ENCODE data around the gene CISH. TPM values are rescaled to one million over a fixed set of nuclear protein-coding genes. Genes with fewer than 3 reads are reported as not detected.
A peak's percentile ranks its signal among the peaks of the same experiment; 100 is the strongest.

The CISH gene
- total RNA-seq, 1 experiment from 2014 or later, result 2.3 TPM

DNA sequence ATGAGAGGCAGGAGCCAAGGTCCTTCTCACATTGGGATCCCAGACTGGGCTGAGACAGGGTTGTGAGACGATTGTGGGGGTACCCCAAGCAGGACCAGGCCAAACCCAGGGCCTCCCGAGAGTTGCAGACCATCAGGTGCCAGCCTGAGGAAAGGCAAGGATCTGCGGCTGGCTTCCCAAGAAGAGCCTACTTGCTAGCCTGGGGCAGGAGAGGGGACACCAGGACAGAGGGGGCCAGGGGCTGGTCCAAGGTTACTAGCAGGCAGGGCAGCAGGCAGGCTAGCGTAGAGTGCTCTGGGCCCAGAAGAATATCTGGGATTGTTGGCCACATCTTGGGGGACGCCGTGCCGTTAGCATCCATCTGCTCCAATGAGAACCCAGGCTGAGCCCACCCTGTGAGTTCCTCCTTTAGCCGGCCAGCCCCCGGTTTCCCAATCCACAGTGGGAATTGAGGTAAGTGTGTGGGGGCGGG, 546 bp downstream of the CISH start:
- peaks cover 17% of the 10 kb centered on the region for H3K4me1 ChIP-seq (ENCODE audit: insufficient read depth, low read length)
- H3K79me2 ChIP-seq (ENCODE audit: low read length), result no peaks in the 10 kb centered on the region
- peak overlapping the region; percentile 71 for H3K4me3 ChIP-seq (ENCODE audit: low read length)
- no peaks in the 10 kb centered on the region for H3K9me3 ChIP-seq (ENCODE audit: low read length)
- DNase-seq (no peak), ATAC-seq (no peak)
- ChIA-PET CTCF (interaction anchor here (0.6 to 1.3 kb wide), 4 partner anchors 10 to 778 kb away, joined by 3 to 5 read pairs (median 4); no protein-coding TSS in a partner anchor), POLR2A (ENCODE audit: unreplicated experiment) (no interaction called here)
- BruUV-seq (replicated peaks), result TSS peak; percentile 55
- H4K20me1 ChIP-seq (ENCODE audit: low read length), result no peaks in the 10 kb centered on the region
- H3F3A ChIP-seq (ENCODE audit: low read length, unreplicated experiment), result no peaks in the 10 kb centered on the region
- H3K4me2 ChIP-seq (ENCODE audit: low read length), result peak overlapping the region; percentile 94
- H2AFZ ChIP-seq (ENCODE audit: low read length), result peak overlapping the region; percentile 92
- H3K9ac ChIP-seq (ENCODE audit: low read length), result peak overlapping the region; percentile 49
- H3K9me2 ChIP-seq (replicated peaks; ENCODE audit: low read length), result no peaks in the 10 kb centered on the region
- TF ChIP-seq, protein P1, sequence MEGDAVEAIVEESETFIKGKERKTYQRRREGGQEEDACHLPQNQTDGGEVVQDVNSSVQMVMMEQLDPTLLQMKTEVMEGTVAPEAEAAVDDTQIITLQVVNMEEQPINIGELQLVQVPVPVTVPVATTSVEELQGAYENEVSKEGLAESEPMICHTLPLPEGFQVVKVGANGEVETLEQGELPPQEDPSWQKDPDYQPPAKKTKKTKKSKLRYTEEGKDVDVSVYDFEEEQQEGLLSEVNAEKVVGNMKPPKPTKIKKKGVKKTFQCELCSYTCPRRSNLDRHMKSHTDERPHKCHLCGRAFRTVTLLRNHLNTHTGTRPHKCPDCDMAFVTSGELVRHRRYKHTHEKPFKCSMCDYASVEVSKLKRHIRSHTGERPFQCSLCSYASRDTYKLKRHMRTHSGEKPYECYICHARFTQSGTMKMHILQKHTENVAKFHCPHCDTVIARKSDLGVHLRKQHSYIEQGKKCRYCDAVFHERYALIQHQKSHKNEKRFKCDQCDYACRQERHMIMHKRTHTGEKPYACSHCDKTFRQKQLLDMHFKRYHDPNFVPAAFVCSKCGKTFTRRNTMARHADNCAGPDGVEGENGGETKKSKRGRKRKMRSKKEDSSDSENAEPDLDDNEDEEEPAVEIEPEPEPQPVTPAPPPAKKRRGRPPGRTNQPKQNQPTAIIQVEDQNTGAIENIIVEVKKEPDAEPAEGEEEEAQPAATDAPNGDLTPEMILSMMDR (conservative IDR thresholded peaks at IDR 0.05; ENCODE audit: low read depth, low read length), result no peak
- TF ChIP-seq EZH2 (IDR thresholded peaks at IDR 0.05; ENCODE audit: low read length, unreplicated experiment) (no peak), EZH2phosphoT487 (IDR thresholded peaks at IDR 0.05; ENCODE audit: borderline replicate concordance, low read length) (no peak)
- intact Hi-C loops (cut with micrococcal nuclease), result loop anchor here (5.0 kb wide), 1 partner anchor 259 kb away; the partner anchor contains the start of genes CYB561D2 and NPRL2
- H3K27ac ChIP-seq (ENCODE audit: low read length), result no peak overlapping the region
- no peaks in the 10 kb centered on the region for H3K27me3 ChIP-seq (ENCODE audit: low read length)
- H3K36me3 ChIP-seq (ENCODE audit: low read depth, low read length), result no peaks in the 10 kb centered on the region

DNA sequence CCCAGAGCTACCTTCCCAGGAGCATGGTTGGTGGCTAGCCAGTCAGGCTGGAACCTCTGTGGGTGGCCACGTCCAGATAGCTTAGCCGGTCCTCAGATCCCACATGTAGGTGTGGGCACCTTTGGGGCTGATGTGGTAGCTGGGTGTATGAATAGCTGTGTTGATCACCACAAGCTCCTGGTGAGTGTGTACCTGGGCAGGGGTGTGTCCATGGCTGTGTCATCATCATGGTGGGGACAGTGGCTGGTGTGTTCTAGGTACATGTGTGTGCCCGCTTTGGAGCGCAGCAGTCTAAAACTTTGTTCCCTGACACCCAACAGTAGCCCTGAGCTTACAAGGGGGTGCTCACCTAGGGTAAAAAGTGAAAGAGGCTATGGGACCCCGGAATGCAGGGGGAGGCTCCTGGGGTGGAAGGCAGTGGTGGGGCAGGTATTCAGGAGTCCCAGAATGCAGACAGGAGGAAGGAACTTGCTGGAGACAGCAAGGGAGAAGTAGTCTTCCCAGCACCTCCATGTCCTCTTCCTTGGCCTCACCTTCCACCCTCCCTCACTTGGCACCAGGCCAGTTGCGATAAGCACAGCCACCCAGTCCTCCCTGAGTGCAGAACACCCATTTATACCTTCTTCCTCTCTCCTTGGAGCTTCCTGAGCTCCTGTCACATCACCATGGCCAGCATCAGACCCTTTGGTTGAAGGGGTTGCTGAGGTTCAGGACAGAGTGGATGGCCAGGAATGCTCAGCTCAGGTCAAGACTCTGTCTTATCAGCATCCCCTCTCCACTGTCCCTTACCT, 1.2 kb downstream of the CISH start:
- ChIA-PET POLR2A (ENCODE audit: unreplicated experiment) (no interaction called here), CTCF (interaction anchor here (0.5 kb wide), 1 partner anchor 21 kb away, joined by 3 read pairs; no protein-coding TSS in a partner anchor)
- Histone ChIP-seq H3K4me3 (ENCODE audit: low read length) (peak overlapping the region; percentile 71), H3K9me2 (replicated peaks; ENCODE audit: low read length) (no peaks in the 10 kb centered on the region), H3K36me3 (ENCODE audit: low read depth, low read length) (no peaks in the 10 kb centered on the region), H3K79me2 (ENCODE audit: low read length) (no peaks in the 10 kb centered on the region), H3K4me1 (ENCODE audit: insufficient read depth, low read length) (peaks cover 17% of the 10 kb centered on the region), H3K4me2 (ENCODE audit: low read length) (peak overlapping the region; percentile 94), H2AFZ (ENCODE audit: low read length) (no peak overlapping the region), H4K20me1 (ENCODE audit: low read length) (no peaks in the 10 kb centered on the region), H3K9me3 (ENCODE audit: low read length) (no peaks in the 10 kb centered on the region), H3K9ac (ENCODE audit: low read length) (no peak overlapping the region), H3K27ac (ENCODE audit: low read length) (no peak overlapping the region), H3F3A (ENCODE audit: low read length, unreplicated experiment) (no peaks in the 10 kb centered on the region), H3K27me3 (ENCODE audit: low read length) (no peaks in the 10 kb centered on the region)
- DNase-seq, result no peak
- no peak for ATAC-seq
- no TSS peak for BruUV-seq (replicated peaks)
- TF ChIP-seq, protein P1 (conservative IDR thresholded peaks at IDR 0.05; ENCODE audit: low read depth, low read length), result no peak
- TF ChIP-seq EZH2 (IDR thresholded peaks at IDR 0.05; ENCODE audit: low read length, unreplicated experiment) (no peak), EZH2phosphoT487 (IDR thresholded peaks at IDR 0.05; ENCODE audit: borderline replicate concordance, low read length) (no peak)
- intact Hi-C loops (cut with micrococcal nuclease), result loop anchor here (5.0 kb wide), 1 partner anchor 258 kb away; the partner anchor contains the start of genes CYB561D2 and NPRL2

DNA sequence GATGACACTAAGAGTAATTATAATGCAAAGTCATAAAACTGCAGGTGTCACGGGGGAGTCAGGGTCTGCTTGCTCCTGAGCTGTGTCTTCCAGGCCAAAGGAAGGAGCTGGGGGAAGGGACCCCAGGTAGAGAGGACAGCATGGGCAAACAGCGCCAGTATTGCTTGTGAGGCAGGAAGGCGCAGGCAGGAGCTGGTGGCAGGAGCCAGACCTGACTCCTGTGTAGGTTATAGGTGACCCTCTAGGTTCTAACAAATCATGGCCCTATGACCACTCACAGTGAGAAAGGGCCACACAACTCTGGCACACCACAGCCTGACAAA, 1.9 kb downstream of the CISH start:
- intact Hi-C loops (cut with micrococcal nuclease), result loop anchor here (5.0 kb wide), 1 partner anchor 257 kb away; the partner anchor contains the start of genes CYB561D2 and NPRL2

More for the DNA sequence above, 1.9 kb downstream of the CISH start:
- no peak overlapping the region for H3K9ac ChIP-seq (ENCODE audit: low read length)
- CTCF ChIA-PET, result interaction anchor here (0.5 kb wide), 1 partner anchor 20 kb away, joined by 3 read pairs; no protein-coding TSS in a partner anchor
- H3K9me2 ChIP-seq (replicated peaks; ENCODE audit: low read length), result no peaks in the 10 kb centered on the region
- no peaks in the 10 kb centered on the region for H3K79me2 ChIP-seq (ENCODE audit: low read length)
- H3K27me3 ChIP-seq (ENCODE audit: low read length), result no peaks in the 10 kb centered on the region
- no peak overlapping the region for H3K4me3 ChIP-seq (ENCODE audit: low read length)
- H4K20me1 ChIP-seq (ENCODE audit: low read length), result no peaks in the 10 kb centered on the region
- H3K36me3 ChIP-seq (ENCODE audit: low read depth, low read length), result no peaks in the 10 kb centered on the region
- no peaks in the 10 kb centered on the region for H3K9me3 ChIP-seq (ENCODE audit: low read length)
- ATAC-seq, result no peak
- H3K4me1 ChIP-seq (ENCODE audit: insufficient read depth, low read length), result peaks cover 17% of the 10 kb centered on the region
- POLR2A ChIA-PET (ENCODE audit: unreplicated experiment), result no interaction called here
- DNase-seq, result no peak
- BruUV-seq (replicated peaks), result no TSS peak
- H2AFZ ChIP-seq (ENCODE audit: low read length), result no peak overlapping the region
- no peak overlapping the region for H3K4me2 ChIP-seq (ENCODE audit: low read length)
- no peaks in the 10 kb centered on the region for H3F3A ChIP-seq (ENCODE audit: low read length, unreplicated experiment)
- no peak overlapping the region for H3K27ac ChIP-seq (ENCODE audit: low read length)
- TF ChIP-seq EZH2 (IDR thresholded peaks at IDR 0.05; ENCODE audit: low read length, unreplicated experiment) (no peak), EZH2phosphoT487 (IDR thresholded peaks at IDR 0.05; ENCODE audit: borderline replicate concordance, low read length) (no peak)
- TF ChIP-seq, protein P1 (conservative IDR thresholded peaks at IDR 0.05; ENCODE audit: low read depth, low read length), result no peak

Measured in PC-3 (cell line).